Stimulated activated CD4-positive, alpha-beta T cell treated with anti-CD3 and anti-CD28 coated beads, Interleukin-4, amount 100 ng/mL, for 4 hours (primary cell): ENCODE data around the gene KLHL36.
A peak's percentile ranks its signal among the peaks of the same experiment; 100 is the strongest.

Source experiments
- DNase-seq, 2 experiments: peaks; one replicate each; pipeline ENCODE4 v3.0.0-alpha.2; 2020

The KLHL36 gene

GRCh38 chr16:84699712-84700445, 51.6 kb downstream of the KLHL36 start, which contains the start of gene USP10:
USP10 (plus strand) TSS chr16:84700000; CDS start chr16:84700091, 91 bp downstream.
- peak; percentile 81 for DNase-seq

- DNase-seq = peak; percentile 19 to 34
These were observed 52.4 kb downstream of the KLHL36 start for GRCh38 chr16:84700446-84701300.

- DNase-seq = no peak
These were observed 55.4 kb downstream of the KLHL36 start for GRCh38 chr16:84703681-84704080.

GRCh38 chr16:84704253-84704652, 55.9 kb downstream of the KLHL36 start:
- DNase-seq = no peak

- DNase-seq = no peak
These were observed 58.5 kb downstream of the KLHL36 start for GRCh38 chr16:84706856-84707255.

GRCh38 chr16:84709609-84710008, 61.3 kb downstream of the KLHL36 start:
- no peak for DNase-seq

- DNase-seq = no peak
These were observed 62.4 kb downstream of the KLHL36 start for GRCh38 chr16:84710686-84711085.
